NB4 (cell line): Measurements from ENCODE around the gene PCCA.

Experiments
- DNase-seq: peaks from one replicate; pipeline ENCODE4 v3.0.0; 2010; ENCODE audit warnings: low read depth
- H3K4me3 ChIP-seq: one replicate; pipeline ENCODE4 v1.5.1; 2011; ENCODE audit warnings: mild to moderate bottlenecking, low read depth, low read length, moderate library complexity
- MYC ChIP-seq: IDR thresholded peaks from 2 replicates; pipeline ENCODE4 v1.6.1; 2011; ENCODE audit warnings: low read depth, low read length
- POLR2A ChIP-seq: IDR thresholded peaks from 2 replicates; pipeline ENCODE4 v1.6.1; 2011; ENCODE audit warnings: mild to moderate bottlenecking; ENCODE audit not compliant: insufficient read length; ENCODE audit errors: extremely low read depth
- TF ChIP-seq, protein P1 (sequence below): IDR thresholded peaks from 2 replicates; pipeline ENCODE4 v1.6.1; 2011; ENCODE audit warnings: low read depth, low read length
- TF ChIP-seq, protein P2 (sequence below): IDR thresholded peaks from one replicate; pipeline ENCODE4 v1.5.1; 2012; ENCODE audit warnings: low read depth, low read length

Gene PCCA

DNA sequence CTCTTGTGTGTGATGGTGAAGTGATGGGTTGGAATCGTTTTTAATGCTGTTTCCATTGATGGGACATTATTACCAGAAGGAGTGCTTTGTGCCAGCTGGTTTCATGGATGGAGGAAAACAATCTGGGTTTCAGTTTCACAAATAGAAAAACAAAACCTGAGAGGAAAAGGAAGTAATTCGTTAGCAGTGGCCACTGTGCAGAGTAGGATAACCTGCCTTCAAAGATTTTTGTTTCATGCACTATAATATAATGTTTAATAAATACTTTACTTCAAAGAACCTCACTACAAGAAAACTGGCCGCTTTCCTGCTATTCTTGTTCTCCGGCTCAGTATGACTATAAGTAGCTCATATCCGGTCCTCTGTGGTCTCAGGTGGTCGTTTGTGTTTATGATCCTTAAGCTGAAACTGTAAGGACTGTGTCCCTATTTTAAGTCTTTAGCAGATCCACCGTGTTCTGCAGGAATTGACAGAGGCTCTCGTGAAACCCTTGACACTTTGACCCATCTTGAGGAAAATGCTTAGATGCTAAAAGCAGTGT lies 395.0 kb downstream of the PCCA start:
- no peak overlapping the region for H3K4me3 ChIP-seq
- TF ChIP-seq, protein P1, sequence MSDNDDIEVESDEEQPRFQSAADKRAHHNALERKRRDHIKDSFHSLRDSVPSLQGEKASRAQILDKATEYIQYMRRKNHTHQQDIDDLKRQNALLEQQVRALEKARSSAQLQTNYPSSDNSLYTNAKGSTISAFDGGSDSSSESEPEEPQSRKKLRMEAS, result no peak
- TF ChIP-seq, protein P2, sequence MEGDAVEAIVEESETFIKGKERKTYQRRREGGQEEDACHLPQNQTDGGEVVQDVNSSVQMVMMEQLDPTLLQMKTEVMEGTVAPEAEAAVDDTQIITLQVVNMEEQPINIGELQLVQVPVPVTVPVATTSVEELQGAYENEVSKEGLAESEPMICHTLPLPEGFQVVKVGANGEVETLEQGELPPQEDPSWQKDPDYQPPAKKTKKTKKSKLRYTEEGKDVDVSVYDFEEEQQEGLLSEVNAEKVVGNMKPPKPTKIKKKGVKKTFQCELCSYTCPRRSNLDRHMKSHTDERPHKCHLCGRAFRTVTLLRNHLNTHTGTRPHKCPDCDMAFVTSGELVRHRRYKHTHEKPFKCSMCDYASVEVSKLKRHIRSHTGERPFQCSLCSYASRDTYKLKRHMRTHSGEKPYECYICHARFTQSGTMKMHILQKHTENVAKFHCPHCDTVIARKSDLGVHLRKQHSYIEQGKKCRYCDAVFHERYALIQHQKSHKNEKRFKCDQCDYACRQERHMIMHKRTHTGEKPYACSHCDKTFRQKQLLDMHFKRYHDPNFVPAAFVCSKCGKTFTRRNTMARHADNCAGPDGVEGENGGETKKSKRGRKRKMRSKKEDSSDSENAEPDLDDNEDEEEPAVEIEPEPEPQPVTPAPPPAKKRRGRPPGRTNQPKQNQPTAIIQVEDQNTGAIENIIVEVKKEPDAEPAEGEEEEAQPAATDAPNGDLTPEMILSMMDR, result no peak
- TF ChIP-seq POLR2A (no peak), MYC (no peak)
- DNase-seq, result no peak

DNA sequence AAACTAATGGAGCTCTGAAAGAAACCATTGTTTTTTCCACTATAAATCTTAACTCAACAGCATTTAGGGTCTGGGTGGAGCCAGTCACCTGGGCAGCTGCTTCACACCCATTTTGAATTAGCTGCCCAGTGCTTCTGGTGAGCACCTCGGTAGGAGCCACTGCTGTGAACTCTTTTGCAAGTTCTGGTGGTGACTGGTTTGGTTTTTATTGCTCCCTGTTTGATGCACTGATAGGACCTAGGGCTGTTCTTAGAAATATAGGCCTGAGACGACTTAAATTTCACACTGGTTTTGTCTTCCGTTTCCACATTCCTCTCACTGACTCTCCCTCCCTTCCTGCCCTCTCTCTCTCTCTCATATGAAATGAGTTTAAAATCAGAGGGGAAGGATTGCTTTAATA lies 395.8 kb downstream of the PCCA start:
- no peak overlapping the region for H3K4me3 ChIP-seq
- DNase-seq, result no peak
- TF ChIP-seq MYC (no peak), POLR2A (no peak)
- TF ChIP-seq, protein P2, result no peak
- TF ChIP-seq, protein P1, result no peak

DNA sequence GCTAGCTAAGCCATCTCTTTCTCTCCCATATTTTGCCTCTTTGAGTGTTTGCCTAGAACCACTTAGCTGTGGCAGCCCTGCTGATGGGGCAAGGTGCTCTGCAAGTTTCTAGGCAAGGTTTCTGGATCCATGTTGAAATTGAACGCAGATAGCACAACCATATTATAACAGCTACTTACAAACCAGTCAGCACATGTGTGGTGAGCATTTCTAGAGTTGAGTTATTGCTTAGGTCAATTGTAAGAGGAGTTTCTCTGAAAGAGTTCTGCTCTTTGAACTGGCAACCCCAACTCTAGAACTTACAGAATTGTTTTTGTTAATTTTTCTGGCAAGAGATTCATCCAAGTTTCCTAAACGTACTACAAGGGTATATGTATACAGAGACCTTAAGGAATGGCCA lies 396.4 kb downstream of the PCCA start:
- DNase-seq, result no peak
- TF ChIP-seq MYC (no peak), POLR2A (no peak)
- TF ChIP-seq, protein P1, result no peak
- TF ChIP-seq, protein P2, result no peak
- H3K4me3 ChIP-seq, result no peak overlapping the region

DNA sequence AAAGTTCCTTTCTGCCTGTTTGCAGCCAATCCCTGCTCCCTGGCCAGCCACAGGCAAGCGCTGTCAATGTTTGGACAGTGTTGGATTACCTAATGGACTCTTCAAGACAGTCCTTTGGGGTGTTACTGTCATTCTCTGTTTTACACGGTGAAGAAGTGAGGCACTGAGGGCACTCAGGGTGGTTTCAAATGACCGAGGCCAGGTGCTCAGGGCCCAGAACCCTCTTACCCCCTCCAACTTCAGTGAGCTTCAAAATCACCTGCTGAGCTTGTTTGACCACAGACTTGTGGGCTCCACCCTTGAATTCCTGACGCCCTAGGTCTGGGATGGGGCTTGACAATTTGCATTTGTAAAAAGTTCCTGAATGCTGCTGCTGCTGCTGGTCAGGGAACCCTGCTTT lies 401.8 kb downstream of the PCCA start:
- DNase-seq, result peak; percentile 25
- H3K4me3 ChIP-seq, result no peak overlapping the region

DNA sequence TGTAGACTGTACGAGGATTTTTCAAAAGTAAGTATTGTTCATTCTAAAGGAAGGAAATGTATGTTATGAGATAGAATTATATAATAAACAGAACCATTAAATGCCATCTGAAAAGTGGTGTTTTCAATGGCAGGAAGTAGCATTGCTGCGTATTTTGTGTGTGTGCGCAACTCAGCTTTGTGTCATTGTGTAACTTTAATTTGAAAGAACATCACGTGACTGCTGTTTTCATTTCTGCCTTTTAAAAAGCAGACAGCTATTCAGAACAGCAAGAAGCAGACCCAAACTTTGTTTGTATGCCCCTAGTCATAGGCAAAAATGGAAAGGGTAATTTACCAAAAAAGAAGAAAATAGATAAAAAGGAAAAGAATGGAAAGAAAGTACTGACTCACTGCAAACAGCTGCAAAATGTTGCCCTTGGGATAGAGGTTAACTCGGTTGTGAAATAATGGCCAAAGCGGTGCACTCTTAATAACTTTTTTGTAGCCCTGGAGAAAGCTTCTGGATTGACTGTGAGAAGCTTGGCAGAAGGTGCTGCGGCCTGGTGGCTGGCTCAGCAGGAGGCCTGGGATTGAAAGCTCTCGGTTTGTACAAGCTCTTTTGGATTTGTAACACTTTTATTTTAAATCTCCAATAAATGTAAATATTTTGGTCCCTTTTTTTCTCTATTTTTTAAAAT lies 402.4 kb downstream of the PCCA start:
- no peak for TF ChIP-seq POLR2A
- TF ChIP-seq, protein P2, result peak; percentile 6
- TF ChIP-seq, protein P1, result peak; percentile 75
- 0 out of 2 replicates have a peak, but pooled peaks have one; percentile 19 for TF ChIP-seq MYC
- H3K4me3 ChIP-seq, result no peak overlapping the region
- DNase-seq, result peak; percentile 75

More for the DNA sequence above, 401.8 kb downstream of the PCCA start:
- TF ChIP-seq POLR2A (no peak), MYC (no peak)
- TF ChIP-seq, protein P1, result no peak
- TF ChIP-seq, protein P2, result no peak
